ENCODE measurements around the gene RNASE11.

Gene RNASE11

GRCh38 chr14:20628063-20628854, 40.5 kb upstream of the RNASE11 start:
- TF ChIP-seq CTCF (IDR thresholded peaks at IDR 0.05; ENCODE audit: low read depth, low read length): no peak
- no peak for DNase-seq (ENCODE audit: extremely low read depth, low read depth)

- DNase-seq (ENCODE audit: extremely low read depth, low read depth): no peak
- TF ChIP-seq CTCF (IDR thresholded peaks at IDR 0.05; ENCODE audit: low read depth, low read length): no peak
These were observed 39.7 kb upstream of the RNASE11 start for GRCh38 chr14:20627346-20628027.

GRCh38 chr14:20626274-20626673, 38.5 kb upstream of the RNASE11 start:
- TF ChIP-seq CTCF (IDR thresholded peaks at IDR 0.05; ENCODE audit: low read depth, low read length): no peak

GRCh38 chr14:20624495-20625070, 36.8 kb upstream of the RNASE11 start:
- no peak for TF ChIP-seq CTCF (IDR thresholded peaks at IDR 0.05; ENCODE audit: low read depth, low read length)
- DNase-seq (ENCODE audit: extremely low read depth, low read depth): no peak

More at GRCh38 chr14:20626274-20626673, 38.5 kb upstream of the RNASE11 start:
- no peak for DNase-seq (ENCODE audit: extremely low read depth, low read depth)

GRCh38 chr14:20623798-20624197, 36.0 kb upstream of the RNASE11 start:
- DNase-seq (ENCODE audit: extremely low read depth, low read depth): no peak
- TF ChIP-seq CTCF (IDR thresholded peaks at IDR 0.05; ENCODE audit: low read depth, low read length): no peak

- TF ChIP-seq CTCF (IDR thresholded peaks at IDR 0.05; ENCODE audit: low read depth, low read length): no peak
- DNase-seq (ENCODE audit: extremely low read depth, low read depth): no peak
These were observed 35.1 kb upstream of the RNASE11 start for GRCh38 chr14:20622816-20623291.
